HCT116 (cell line): Measurements from ENCODE around the gene FXYD6. TPM values are rescaled to one million over a fixed set of nuclear protein-coding genes. Genes with fewer than 3 reads are reported as not detected.

Experiments used
- ATAC-seq: fragments of 200-7000 bp; cut with Tn5 transposase; 2 replicates; pipeline ENCODE4 v1.9.1; 2020; ENCODE audit warnings: mild to moderate bottlenecking, moderate library complexity
- BruUV-seq: library from RNA; stranded (reverse); fragments of 400-500 nt; replicated peaks from 2 replicates; lab custom pipeline; 2021; lab: Mats Ljungman, UMichigan
- CTCF ChIA-PET: fragments of 300-600 bp; sonication (Branson Sonifier 250); formaldehyde crosslinking; loops from one replicate; lab custom pipeline; 2021; ENCODE audit warnings: antibody characterized with exemption; lab: Charles Lee
- POLR2A ChIA-PET: fragments of 300-600, 350-600 bp; sonication (Branson Sonifier 250); formaldehyde crosslinking; loops from one replicate; lab custom pipeline; 2021; ENCODE audit warnings: antibody characterized with exemption; lab: Charles Lee
- RAD21 ChIA-PET, 2 experiments: fragments of 300-600 bp; sonication (Branson Sonifier 250); formaldehyde crosslinking; loops; one replicate each; lab custom pipeline; 2023; ENCODE audit warnings: low total read pairs in 2 of 2; ENCODE audit not compliant: uncharacterized antibody in 2 of 2, unreplicated experiment in 2 of 2, low non-redundant PET in 1 of 2; lab: Charles Lee
- DNase-seq: peaks from one replicate; pipeline ENCODE4 v3.0.0-alpha.2; 2010; ENCODE audit warnings: low read depth, low spot score
- H2AFZ ChIP-seq: fragments of 200-600 bp; shearing (Covaris generic), sonication (generic); 2 replicates; pipeline ENCODE4 v1.6.1; 2017; ENCODE audit warnings: low read depth, mixed run types, mixed read lengths, antibody characterized with exemption, low read length; ENCODE audit not compliant: poor library complexity, severe bottlenecking
- H3K27ac ChIP-seq: 2 replicates; pipeline ENCODE4 v1.5.1; 2012; ENCODE audit warnings: low read depth, low read length
- H3K27me3 ChIP-seq: fragments of 200-600 bp; sonication (generic); 2 replicates; pipeline ENCODE4 v1.6.1; 2016; ENCODE audit warnings: mixed run types, low read length, mixed read lengths; ENCODE audit not compliant: insufficient read depth
- H3K36me3 ChIP-seq, 2 experiments: fragments of 200-500 bp in 1 of 2; fragments of 200-600 bp in 1 of 2; sonication (Bioruptor generic) in 1 of 2; sonication (generic) in 1 of 2; 2 replicates each; pipeline versions ENCODE4 v1.5.1 to v1.6.1; 2014 to 2016; ENCODE audit warnings: low read length in 2 of 2, inconsistent platforms in 1 of 2, mixed read lengths in 1 of 2, mixed run types in 1 of 2; ENCODE audit not compliant: insufficient read depth in 2 of 2, control insufficient read depth in 1 of 2
- H3K4me1 ChIP-seq, 2 experiments: fragments of 200-600 bp in 1 of 2; sonication (generic) in 1 of 2; 2 replicates each; pipeline versions ENCODE4 v1.5.1 to v1.6.1; 2012 to 2017; ENCODE audit warnings: low read length in 2 of 2, inconsistent platforms in 1 of 2, mild to moderate bottlenecking in 1 of 2, mixed read lengths in 1 of 2, mixed run types in 1 of 2, moderate library complexity in 1 of 2; ENCODE audit not compliant: insufficient read depth in 2 of 2, control insufficient read depth in 1 of 2
- H3K4me2 ChIP-seq: fragments of 200-600 bp; sonication (generic); 2 replicates; pipeline ENCODE4 v1.6.1; 2017; ENCODE audit warnings: mixed run types, low read length, mixed read lengths
- H3K4me3 ChIP-seq, 2 experiments: fragments of 200-600 bp in 1 of 2; sonication (generic) in 1 of 2; replicated peaks in 1 of 2; 2 replicates each; pipeline ENCODE4 v1.5.1; 2011 to 2016; ENCODE audit warnings: low read length in 2 of 2, control low read depth in 1 of 2, low read depth in 1 of 2, mild to moderate bottlenecking in 1 of 2, mixed read lengths in 1 of 2, mixed run types in 1 of 2
- H3K79me2 ChIP-seq: fragments of 200-600 bp; sonication (generic); 2 replicates; pipeline ENCODE4 v1.6.1; 2017; ENCODE audit warnings: mild to moderate bottlenecking, mixed run types, low read length, moderate library complexity, mixed read lengths; ENCODE audit not compliant: insufficient read depth
- H3K9ac ChIP-seq: fragments of 200-600 bp; sonication (generic); 2 replicates; pipeline ENCODE4 v1.6.1; 2016; ENCODE audit warnings: low read length, mixed read lengths
- H3K9me2 ChIP-seq: fragments of 200-600 bp; sonication (generic), shearing (Covaris generic); 2 replicates; pipeline ENCODE4 v1.6.1; 2017; ENCODE audit warnings: mixed run types, mild to moderate bottlenecking, moderate library complexity; ENCODE audit not compliant: insufficient read depth
- H3K9me3 ChIP-seq, 2 experiments: fragments of 200-500 bp in 1 of 2; fragments of 200-600 bp in 1 of 2; sonication (Bioruptor generic) in 1 of 2; sonication (generic) in 1 of 2; 2 replicates each; pipeline ENCODE4 v1.6.1; 2014 to 2017; ENCODE audit warnings: low read length in 2 of 2, mixed read lengths in 2 of 2, inconsistent platforms in 1 of 2, low read depth in 1 of 2, mild to moderate bottlenecking in 1 of 2, mixed run types in 1 of 2, moderate library complexity in 1 of 2; ENCODE audit not compliant: control insufficient read depth in 1 of 2, insufficient read depth in 1 of 2
- H4K20me1 ChIP-seq: fragments of 200-600 bp; sonication (generic), shearing (Covaris generic); 2 replicates; pipeline ENCODE4 v1.6.1; 2017; ENCODE audit warnings: mixed run types, mild to moderate bottlenecking, moderate library complexity; ENCODE audit not compliant: insufficient read depth
- ATF3 ChIP-seq: IDR thresholded peaks from 2 replicates; pipeline ENCODE4 v1.6.1; 2012
- CBX3 ChIP-seq: IDR thresholded peaks from 2 replicates; pipeline ENCODE4 v1.6.1; 2012; ENCODE audit warnings: low read depth
- CEBPB ChIP-seq: IDR thresholded peaks from 2 replicates; pipeline ENCODE4 v1.6.1; 2012; ENCODE audit warnings: low read depth
- EGR1 ChIP-seq: IDR thresholded peaks from 2 replicates; pipeline ENCODE4 v1.6.1; 2012; ENCODE audit warnings: low read depth
- EZH2phosphoT487 ChIP-seq: fragments of 200-600 bp; IDR thresholded peaks from 2 replicates; pipeline ENCODE4 v1.6.1; 2018; ENCODE audit warnings: antibody characterized with exemption, borderline replicate concordance
- JUND ChIP-seq: IDR thresholded peaks from 2 replicates; pipeline ENCODE4 v1.6.1; 2012
- MAX ChIP-seq: IDR thresholded peaks from 2 replicates; pipeline ENCODE4 v1.6.1; 2012
- POLR2A ChIP-seq: IDR thresholded peaks from 2 replicates; pipeline ENCODE4 v1.7.0; 2011; ENCODE audit warnings: borderline replicate concordance; ENCODE audit not compliant: insufficient read depth, insufficient read length; ENCODE audit errors: extremely low read depth
- POLR2AphosphoS5 ChIP-seq: IDR thresholded peaks from 2 replicates; pipeline ENCODE4 v1.6.1; 2011; ENCODE audit warnings: mild to moderate bottlenecking, low read depth, low read length, moderate library complexity
- REST ChIP-seq: IDR thresholded peaks from 2 replicates; pipeline ENCODE4 v1.6.1; 2012; ENCODE audit warnings: low read depth
- SIN3A ChIP-seq: IDR thresholded peaks from 2 replicates; pipeline ENCODE4 v1.6.1; 2012; ENCODE audit warnings: low read depth
- TCF7L2 ChIP-seq: IDR thresholded peaks from 2 replicates; pipeline ENCODE4 v1.7.0; 2011; ENCODE audit warnings: borderline replicate concordance, inconsistent platforms; ENCODE audit not compliant: insufficient read depth, insufficient read length; ENCODE audit errors: extremely low read depth
- YY1 ChIP-seq: IDR thresholded peaks from 2 replicates; pipeline ENCODE4 v1.6.1; 2011; ENCODE audit warnings: low read length, low read depth, moderate library complexity, mild to moderate bottlenecking; ENCODE audit not compliant: insufficient replicate concordance; ENCODE audit errors: extremely low read depth
- ZFX ChIP-seq: fragments of 450-650 bp; IDR thresholded peaks from 2 replicates; pipeline ENCODE4 v1.6.1; 2017
- intact Hi-C: fragments of 100-400 bp; cut with micrococcal nuclease; formaldehyde crosslinking; loops from 2 replicates; pipeline ENCODE4 v1.10.0; 2022
- total RNA-seq: library from RNA; stranded (reverse); gene quantifications from one replicate; pipeline ENCODE4 v1.2.1, GENCODE V29; 2021; ENCODE audit not compliant: unreplicated experiment

Gene FXYD6
- total RNA-seq, 1 experiment from 2014 or later: 2.5 TPM

- H3K9me3 ChIP-seq: no peaks in the 10 kb centered on the region
- BruUV-seq: no TSS peak
- no peak for TF ChIP-seq CBX3
- no peak for TF ChIP-seq TCF7L2
- intact Hi-C loops: no loop called here
- CTCF ChIA-PET: interaction anchor here (1.2 kb wide), 1 partner anchor 38 kb away, joined by 3 read pairs; no protein-coding TSS in a partner anchor
- no peak overlapping the region for H2AFZ ChIP-seq
- H3K27me3 ChIP-seq: peaks cover 30% of the 10 kb centered on the region; the same call in 1 of the 2 replicates
- no peak overlapping the region for H3K27ac ChIP-seq
- no peaks in the 10 kb centered on the region for H3K79me2 ChIP-seq
- no peak overlapping the region for H3K9ac ChIP-seq
- no peaks in the 10 kb centered on the region for H4K20me1 ChIP-seq
- peaks cover 0 to 2% of the 10 kb centered on the region in 2 experiments; a peak in 2 of 4 replicates for H3K4me1 ChIP-seq
- RAD21 ChIA-PET: no interaction called here
- no peaks in the 10 kb centered on the region for H3K36me3 ChIP-seq
- no peak for ATAC-seq
- no peak overlapping the region for H3K4me3 ChIP-seq
- POLR2A ChIA-PET: no interaction called here
- H3K4me2 ChIP-seq: no peak overlapping the region
- DNase-seq: no peak
- H3K9me2 ChIP-seq: no peaks in the 10 kb centered on the region
These were observed 6.0 kb upstream of the FXYD6 start for GRCh38 chr11:117882311-117882905.

- ChIA-PET CTCF (no interaction called here), RAD21 (no interaction called here), POLR2A (no interaction called here)
- Histone ChIP-seq H4K20me1 (no peaks in the 10 kb centered on the region), H3K79me2 (no peaks in the 10 kb centered on the region), H3K9ac (no peak overlapping the region), H3K4me2 (no peak overlapping the region), H3K36me3 (no peaks in the 10 kb centered on the region), H3K9me3 (no peaks in the 10 kb centered on the region), H3K4me3 (no peak overlapping the region), H3K4me1 (peaks cover 0 to 8% of the 10 kb centered on the region in 2 experiments; a peak in 3 of 4 replicates), H3K27me3 (peaks cover 30% of the 10 kb centered on the region; the same call in 1 of the 2 replicates), H3K27ac (no peak overlapping the region), H3K9me2 (no peaks in the 10 kb centered on the region), H2AFZ (no peak overlapping the region)
- no TSS peak for BruUV-seq
- intact Hi-C loops: no loop called here
- DNase-seq (no peak), ATAC-seq (no peak)
- no peak for TF ChIP-seq CEBPB
- TF ChIP-seq MAX: no peak
- no peak for TF ChIP-seq YY1
- no peak for TF ChIP-seq ZFX
- no peak for TF ChIP-seq REST
- TF ChIP-seq SIN3A: no peak
- TF ChIP-seq TCF7L2: no peak
- TF ChIP-seq ATF3: no peak
- no peak for TF ChIP-seq EZH2phosphoT487
- TF ChIP-seq EGR1: no peak
- no peak for TF ChIP-seq POLR2A
- no peak for TF ChIP-seq JUND
- no peak for TF ChIP-seq POLR2AphosphoS5
- no peak for TF ChIP-seq CBX3
These were observed 4.8 kb upstream of the FXYD6 start for GRCh38 chr11:117881217-117881616.
